Mucosa of descending colon (tissue), 3 donors: ENCODE measurements around the gene C6orf62. TPM values are rescaled to one million over a fixed set of nuclear protein-coding genes. Genes with fewer than 3 reads are reported as not detected.
"Not testable (repeated sequence)": the region's sequence is repeated elsewhere in the genome, so short reads cannot be mapped to it uniquely, and the experiment has no call there.

Source experiments
- ATAC-seq: fragments of 200-7000 bp; cut with Tn5 transposase; one replicate; pipeline ENCODE4 v1.9.1; 2020; ENCODE audit warnings: mild to moderate bottlenecking, moderate library complexity
- DNase-seq, 3 donors: peaks; one replicate each; pipeline ENCODE4 v3.0.0-alpha.2; 2020
- H3K36me3 ChIP-seq: fragments of 200-600 bp; one replicate; pipeline ENCODE4 v1.8.0; 2021; ENCODE audit warnings: low read depth, mild to moderate bottlenecking
- H3K4me1 ChIP-seq: fragments of 200-600 bp; one replicate; pipeline ENCODE4 v1.8.0; 2021; ENCODE audit warnings: low read depth, mild to moderate bottlenecking
- H3K4me3 ChIP-seq: fragments of 200-600 bp; one replicate; pipeline ENCODE4 v1.8.0; 2021; ENCODE audit warnings: mild to moderate bottlenecking
- H3K9me3 ChIP-seq: fragments of 200-600 bp; one replicate; pipeline ENCODE4 v1.8.0; 2021; ENCODE audit warnings: mild to moderate bottlenecking
- intact Hi-C, 2 donors: fragments of 100-400 bp; cut with DNase I in 1 of 2; cut with micrococcal nuclease in 1 of 2; formaldehyde crosslinking; loops; one replicate each; pipeline versions ENCODE4 v1.11.0 to v1.11.1; 2022; cut with DNase I, micrococcal nuclease
- long read RNA-seq, 2 donors: library from polyadenylated mRNA; unstranded; transcript quantifications; one replicate each; pipeline ENCODE4 v2.0.0, GENCODE V29; 2019 to 2021
- total RNA-seq, 3 donors: library from RNA; stranded (reverse); fragmentation: NEBNext Ultra II Directional in 2 of 3; extraction: Animal tissue kit (Norgen Biotek cat#: 25700) in 2 of 3; gene quantifications; one replicate each; pipeline versions ENCODE4 v1.2.1 to v1.2.4, GENCODE V29; 2021 to 2023
- TF ChIP-seq, protein P1 (sequence below): fragments of 200-600 bp; IDR thresholded peaks from one replicate; pipeline ENCODE4 v1.8.0; 2022; ENCODE audit warnings: antibody characterized with exemption, mild to moderate bottlenecking
- donor health status: DM: no; HTN: no; CAD: no; lungs with moderate emphysema.
- donor health status: DM: no; HTN: no; CAD: no.
- donor health status: DM: no; HTN: yes; CAD: no.

Gene C6orf62
- total RNA-seq: 10 to 100 TPM; 70.3 to 85.1 (median 85.1) TPM
- long read RNA-seq, donor 1, full-length matches to known transcripts: 5 of 7 reads
- long read RNA-seq, donor 1, partial matches to known transcripts: 1 of 7 reads
- long read RNA-seq, donor 1, other reads (novel, unspliced or antisense): 1 of 7 reads
- long read RNA-seq, donor 2, full-length matches to known transcripts: 82 of 96 reads
- long read RNA-seq, donor 2, partial matches to known transcripts: 1 of 96 reads
- long read RNA-seq, donor 2, other reads (novel, unspliced or antisense): 13 of 96 reads

DNA sequence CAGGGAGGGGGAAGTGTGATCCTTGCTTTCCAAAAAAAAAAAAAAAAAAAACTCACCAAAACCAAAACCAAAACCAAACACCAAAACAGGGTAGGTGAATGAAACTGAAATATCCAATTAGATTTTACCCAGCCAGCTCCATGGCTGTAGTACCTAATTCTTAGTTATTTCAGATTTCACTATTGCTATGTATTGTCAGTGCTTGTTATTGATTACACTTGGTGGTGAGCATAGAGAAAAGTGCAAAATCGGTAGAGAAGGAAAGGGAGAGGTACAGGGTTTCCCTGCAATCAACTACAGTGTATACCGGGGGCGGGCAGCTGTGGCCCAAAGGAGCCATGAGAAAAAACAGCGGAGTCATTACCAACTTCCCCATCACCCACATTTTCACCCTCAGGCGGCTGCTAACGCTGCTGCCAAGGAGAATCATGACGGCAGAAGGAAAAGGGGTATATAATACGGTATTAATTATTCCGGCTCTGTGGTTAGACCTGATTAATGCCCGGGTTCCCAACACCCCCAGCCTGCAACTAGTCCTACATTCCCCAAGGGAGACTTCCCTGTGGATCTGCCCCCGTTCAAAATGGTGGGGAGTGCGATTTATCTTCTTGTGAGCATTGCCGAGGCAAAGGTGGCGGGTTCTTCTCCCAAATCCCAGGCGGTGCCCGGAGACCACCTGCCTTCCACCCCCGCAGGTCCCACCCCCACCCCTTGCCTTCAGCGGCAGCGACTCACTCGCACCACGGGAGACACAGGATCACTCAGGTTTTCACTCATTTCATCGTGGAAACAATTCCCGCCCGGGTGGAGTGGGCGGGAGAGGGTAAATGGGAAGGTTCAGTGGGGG is at the start of gene C6orf62:
TSS of gene C6orf62 (minus strand) at position 30 of the 847 bp plus-strand sequence. CDS start 486 bp downstream, outside the sequence.
- H3K36me3 ChIP-seq: peaks cover 14% of the 10 kb centered on the region
- peaks cover 32% of the 10 kb centered on the region for H3K4me1 ChIP-seq
- intact Hi-C loops: loop anchor here in 1 of 2 donors (10.0 kb wide), 1 partner anchor 45 kb away; no protein-coding TSS in a partner anchor
- TF ChIP-seq, protein P1, sequence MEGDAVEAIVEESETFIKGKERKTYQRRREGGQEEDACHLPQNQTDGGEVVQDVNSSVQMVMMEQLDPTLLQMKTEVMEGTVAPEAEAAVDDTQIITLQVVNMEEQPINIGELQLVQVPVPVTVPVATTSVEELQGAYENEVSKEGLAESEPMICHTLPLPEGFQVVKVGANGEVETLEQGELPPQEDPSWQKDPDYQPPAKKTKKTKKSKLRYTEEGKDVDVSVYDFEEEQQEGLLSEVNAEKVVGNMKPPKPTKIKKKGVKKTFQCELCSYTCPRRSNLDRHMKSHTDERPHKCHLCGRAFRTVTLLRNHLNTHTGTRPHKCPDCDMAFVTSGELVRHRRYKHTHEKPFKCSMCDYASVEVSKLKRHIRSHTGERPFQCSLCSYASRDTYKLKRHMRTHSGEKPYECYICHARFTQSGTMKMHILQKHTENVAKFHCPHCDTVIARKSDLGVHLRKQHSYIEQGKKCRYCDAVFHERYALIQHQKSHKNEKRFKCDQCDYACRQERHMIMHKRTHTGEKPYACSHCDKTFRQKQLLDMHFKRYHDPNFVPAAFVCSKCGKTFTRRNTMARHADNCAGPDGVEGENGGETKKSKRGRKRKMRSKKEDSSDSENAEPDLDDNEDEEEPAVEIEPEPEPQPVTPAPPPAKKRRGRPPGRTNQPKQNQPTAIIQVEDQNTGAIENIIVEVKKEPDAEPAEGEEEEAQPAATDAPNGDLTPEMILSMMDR: no peak
- ATAC-seq: no peak
- peak within 1 kb of the TSS; percentile 95 for H3K4me3 ChIP-seq
- no peaks in the 10 kb centered on the region for H3K9me3 ChIP-seq
- DNase-seq: peak; percentile 46 to 56 (median 53)

DNA sequence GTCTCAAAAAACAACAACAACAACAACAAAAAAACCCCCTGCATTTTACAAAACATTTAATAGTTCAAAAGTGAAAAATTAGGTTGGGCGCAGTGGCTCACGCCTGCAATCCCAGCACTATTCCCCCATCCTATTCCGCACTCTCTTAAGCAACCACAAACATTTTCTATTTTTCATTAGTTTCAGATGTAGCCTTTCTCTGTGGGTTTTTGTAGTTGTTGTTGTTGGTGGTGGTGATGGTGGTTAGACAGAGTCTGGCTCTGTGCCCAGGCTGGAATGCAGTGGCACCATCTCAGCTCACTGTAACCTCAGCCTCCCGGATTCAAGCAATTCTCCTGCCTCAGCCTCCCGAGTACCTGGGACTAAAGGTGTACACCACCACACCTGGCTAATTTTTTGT is 49.4 kb upstream of the C6orf62 start:
- TF ChIP-seq, protein P1: no peak
- Histone ChIP-seq H3K36me3 (no peaks in the 10 kb centered on the region), H3K4me1 (peaks cover 1% of the 10 kb centered on the region), H3K4me3 (no peak overlapping the region), H3K9me3 (no peaks in the 10 kb centered on the region)
- ATAC-seq: no peak
- no peak for DNase-seq
- intact Hi-C loops: loop anchor here (10.0 kb wide), 2 partner anchors 54 to 184 kb away; partner anchors contain the start of gene C6orf62 (in 1 of the 2)

DNA sequence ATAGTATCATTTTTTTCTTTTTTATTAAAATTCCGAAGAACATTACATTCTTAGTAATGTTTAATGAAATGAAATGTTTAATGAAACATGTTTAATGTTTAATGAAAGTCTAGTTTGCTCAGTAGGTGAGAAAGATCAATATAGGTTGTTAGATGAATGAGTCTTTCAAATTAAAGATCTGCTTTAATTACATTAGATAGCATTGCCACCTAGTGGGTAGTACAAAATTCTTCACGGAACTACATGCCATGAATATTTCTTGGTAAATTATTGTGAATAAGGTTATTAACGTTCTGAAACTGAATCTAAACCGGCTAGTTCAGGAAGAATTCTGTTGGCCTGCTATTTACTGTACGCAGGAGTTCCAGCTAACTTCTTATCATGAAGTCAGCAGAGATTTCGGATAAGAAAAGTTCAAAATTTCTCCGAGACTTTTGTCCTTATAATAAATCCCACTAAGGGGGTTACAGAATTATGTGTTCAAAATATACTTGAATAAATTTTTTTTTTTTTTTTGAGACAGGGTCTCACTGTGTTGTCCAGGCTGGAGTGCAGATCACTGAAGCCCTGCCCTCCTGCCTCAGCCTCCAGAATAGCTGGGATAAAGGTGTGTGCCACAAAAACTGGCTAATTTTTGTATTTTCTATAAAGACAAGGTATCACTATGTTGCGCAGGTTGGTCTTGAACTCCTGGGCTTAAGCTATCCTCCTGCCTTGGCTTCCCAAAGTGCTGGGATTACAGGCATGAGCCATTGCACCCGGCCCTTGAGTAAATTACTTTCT is 47.9 kb upstream of the C6orf62 start:
- Histone ChIP-seq H3K4me3 (no peak overlapping the region), H3K36me3 (no peaks in the 10 kb centered on the region), H3K4me1 (peaks cover 2% of the 10 kb centered on the region), H3K9me3 (no peaks in the 10 kb centered on the region)
- DNase-seq: no peak
- TF ChIP-seq, protein P1: peak; percentile 14
- intact Hi-C loops: loop anchor here (10.0 kb wide), 2 partner anchors 52 to 182 kb away; partner anchors contain the start of gene C6orf62 (in 1 of the 2)
- peak; percentile 74 for ATAC-seq

- H3K4me3 ChIP-seq, ATAC-seq, H3K4me1 ChIP-seq, H3K9me3 ChIP-seq, DNase-seq, H3K36me3 ChIP-seq: not testable (repeated sequence)
- intact Hi-C loops: loop anchor here (10.0 kb wide), 2 partner anchors 51 to 181 kb away; partner anchors contain the start of gene C6orf62 (in 1 of the 2)
Observed at GRCh38 chr6:24765968-24766367, 47.0 kb upstream of the C6orf62 start.

DNA sequence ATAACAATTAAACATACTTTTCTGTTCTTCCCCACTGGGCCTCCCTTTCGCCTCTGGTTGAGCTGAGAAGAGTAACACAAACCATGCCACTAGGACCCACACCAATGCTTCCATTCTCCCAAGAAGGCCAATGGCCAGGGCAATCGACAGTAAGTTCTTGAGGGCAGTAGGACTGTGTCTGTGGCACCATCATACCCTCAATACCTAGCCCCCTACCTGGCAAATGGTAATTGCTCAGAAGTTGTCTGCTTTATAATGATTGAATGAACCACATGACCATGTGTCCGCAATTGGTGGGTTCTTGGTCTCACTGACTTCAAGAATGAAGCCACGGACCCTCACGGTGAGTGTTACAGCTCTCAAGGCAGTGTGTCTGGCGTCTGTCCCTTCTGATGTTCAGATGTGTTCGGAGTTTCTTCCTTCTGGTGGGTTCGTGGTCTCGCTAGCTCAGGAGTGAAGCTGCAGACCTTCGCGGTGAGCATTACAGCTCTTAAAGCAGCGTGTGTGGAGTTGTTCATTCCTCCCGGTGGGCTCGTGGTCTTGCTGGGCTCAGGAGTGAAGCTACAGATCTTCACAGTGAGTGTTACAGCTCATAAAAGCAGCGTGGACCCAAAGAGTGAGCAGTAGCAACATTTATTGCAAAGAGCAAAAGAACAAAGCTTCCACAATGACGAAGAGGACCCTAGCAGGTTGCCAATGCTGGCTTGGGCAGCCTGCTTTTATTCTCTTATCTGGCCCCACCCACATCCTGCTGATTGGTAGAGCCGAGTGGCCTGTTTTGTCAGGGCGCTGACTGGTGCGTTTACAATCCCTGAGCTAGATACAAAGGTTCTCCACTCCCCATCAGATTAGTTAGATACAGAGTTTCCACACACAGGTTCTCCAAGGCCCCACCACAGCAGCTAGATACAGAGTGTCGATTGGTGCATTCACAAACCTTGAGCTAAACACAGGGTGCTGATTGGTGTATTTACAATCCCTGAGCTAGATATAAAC is 46.2 kb upstream of the C6orf62 start:
- not testable (repeated sequence) for DNase-seq, H3K36me3 ChIP-seq, H3K4me1 ChIP-seq, H3K4me3 ChIP-seq, H3K9me3 ChIP-seq, ATAC-seq
- intact Hi-C loops: loop anchor here (10.0 kb wide), 2 partner anchors 50 to 180 kb away; partner anchors contain the start of gene C6orf62 (in 1 of the 2)
